Parathyroid adenoma (tissue), 2 donors: ENCODE data around the gene FBXW4.

Source experiments
- H2AFZ ChIP-seq: fragments of 300-600 bp; sonication (generic); one replicate; pipeline ENCODE4 v1.7.0; 2017; ENCODE audit warnings: antibody characterized with exemption, mild to moderate bottlenecking
- H3K27ac ChIP-seq: fragments of 300-600 bp; sonication (generic); one replicate; pipeline ENCODE4 v1.7.0; 2017
- H3K27me3 ChIP-seq: fragments of 300-600 bp; sonication (generic); one replicate; pipeline ENCODE4 v1.7.0; 2017; ENCODE audit warnings: low read length; ENCODE audit not compliant: control insufficient read depth, insufficient read depth
- H3K36me3 ChIP-seq: fragments of 300-600 bp; sonication (generic); one replicate; pipeline ENCODE4 v1.7.0; 2017; ENCODE audit warnings: low read length; ENCODE audit not compliant: control insufficient read depth, insufficient read depth
- H3K4me1 ChIP-seq: fragments of 300-600 bp; sonication (generic); one replicate; pipeline ENCODE4 v1.7.0; 2017; ENCODE audit warnings: control low read depth
- H3K4me2 ChIP-seq: fragments of 300-600 bp; sonication (generic); one replicate; pipeline ENCODE4 v1.7.0; 2017; ENCODE audit warnings: low read length
- H3K4me3 ChIP-seq: fragments of 300-600 bp; sonication (generic); one replicate; pipeline ENCODE4 v1.7.0; 2017; ENCODE audit warnings: low read depth, low read length
- H3K79me2 ChIP-seq: fragments of 300-600 bp; sonication (generic); one replicate; pipeline ENCODE4 v1.7.0; 2017; ENCODE audit warnings: control low read depth
- H3K9ac ChIP-seq: fragments of 300-600 bp; sonication (generic); one replicate; pipeline ENCODE4 v1.7.0; 2017; ENCODE audit warnings: mild to moderate bottlenecking
- H3K9me3 ChIP-seq: fragments of 300-600 bp; sonication (generic); one replicate; pipeline ENCODE4 v1.7.0; 2017; ENCODE audit warnings: low read length; ENCODE audit not compliant: control insufficient read depth
- TF ChIP-seq, protein P1 (sequence below): fragments of 300-600 bp; sonication (generic); IDR thresholded peaks from one replicate; pipeline ENCODE4 v1.7.0; 2017; ENCODE audit warnings: antibody characterized with exemption, mild to moderate bottlenecking
- donor health status: primary hyperparathyroidism.

The FBXW4 gene

DNA sequence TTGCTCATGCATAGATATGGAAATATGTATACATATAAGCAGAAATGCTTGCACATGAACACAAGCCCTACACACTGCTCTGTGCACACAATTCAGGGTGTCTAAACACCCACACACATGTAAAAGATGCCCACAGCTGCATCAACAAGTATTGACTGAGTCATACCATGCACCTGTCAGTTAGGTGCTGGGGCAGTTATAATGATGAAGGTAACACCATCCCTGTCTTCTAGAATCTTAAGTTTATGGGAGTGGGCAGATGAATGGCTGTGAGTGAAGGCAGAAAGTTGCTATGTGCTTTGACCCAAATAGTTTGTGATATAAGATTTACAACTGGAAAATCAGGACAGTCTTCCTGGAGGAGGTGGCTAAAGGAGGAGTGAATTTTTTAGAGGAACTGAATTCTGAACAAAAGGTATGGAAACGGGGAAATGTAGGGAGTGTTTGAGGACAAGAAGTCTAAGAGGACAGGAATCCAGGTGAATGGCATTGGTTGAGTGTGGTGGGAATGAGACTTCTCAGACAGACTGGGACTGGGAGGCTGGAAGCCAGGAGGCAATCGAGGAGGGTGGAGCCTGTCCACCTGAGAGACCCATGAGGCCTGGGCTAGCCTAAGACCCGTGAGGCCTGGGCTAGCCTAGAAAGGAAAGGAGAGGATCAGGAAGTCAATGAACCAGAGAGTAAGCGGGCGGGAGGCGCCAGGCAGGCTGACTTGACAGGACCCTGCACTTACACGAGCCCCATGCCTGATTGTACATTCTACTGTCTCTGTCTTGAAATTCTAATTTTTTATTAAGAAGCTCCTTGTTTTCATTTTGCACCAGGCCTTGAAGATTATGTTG is 127.6 kb downstream of the FBXW4 start:
- Histone ChIP-seq H3K4me2 (no peak overlapping the region), H3K27me3 (peaks cover 15% of the 10 kb centered on the region), H3K36me3 (no peaks in the 10 kb centered on the region), H3K4me3 (no peak overlapping the region), H3K27ac (no peak overlapping the region), H3K79me2 (no peaks in the 10 kb centered on the region), H2AFZ (no peak overlapping the region), H3K4me1 (peaks cover 14% of the 10 kb centered on the region), H3K9me3 (no peaks in the 10 kb centered on the region), H3K9ac (no peak overlapping the region)
- TF ChIP-seq, protein P1, sequence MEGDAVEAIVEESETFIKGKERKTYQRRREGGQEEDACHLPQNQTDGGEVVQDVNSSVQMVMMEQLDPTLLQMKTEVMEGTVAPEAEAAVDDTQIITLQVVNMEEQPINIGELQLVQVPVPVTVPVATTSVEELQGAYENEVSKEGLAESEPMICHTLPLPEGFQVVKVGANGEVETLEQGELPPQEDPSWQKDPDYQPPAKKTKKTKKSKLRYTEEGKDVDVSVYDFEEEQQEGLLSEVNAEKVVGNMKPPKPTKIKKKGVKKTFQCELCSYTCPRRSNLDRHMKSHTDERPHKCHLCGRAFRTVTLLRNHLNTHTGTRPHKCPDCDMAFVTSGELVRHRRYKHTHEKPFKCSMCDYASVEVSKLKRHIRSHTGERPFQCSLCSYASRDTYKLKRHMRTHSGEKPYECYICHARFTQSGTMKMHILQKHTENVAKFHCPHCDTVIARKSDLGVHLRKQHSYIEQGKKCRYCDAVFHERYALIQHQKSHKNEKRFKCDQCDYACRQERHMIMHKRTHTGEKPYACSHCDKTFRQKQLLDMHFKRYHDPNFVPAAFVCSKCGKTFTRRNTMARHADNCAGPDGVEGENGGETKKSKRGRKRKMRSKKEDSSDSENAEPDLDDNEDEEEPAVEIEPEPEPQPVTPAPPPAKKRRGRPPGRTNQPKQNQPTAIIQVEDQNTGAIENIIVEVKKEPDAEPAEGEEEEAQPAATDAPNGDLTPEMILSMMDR, result no peak

DNA sequence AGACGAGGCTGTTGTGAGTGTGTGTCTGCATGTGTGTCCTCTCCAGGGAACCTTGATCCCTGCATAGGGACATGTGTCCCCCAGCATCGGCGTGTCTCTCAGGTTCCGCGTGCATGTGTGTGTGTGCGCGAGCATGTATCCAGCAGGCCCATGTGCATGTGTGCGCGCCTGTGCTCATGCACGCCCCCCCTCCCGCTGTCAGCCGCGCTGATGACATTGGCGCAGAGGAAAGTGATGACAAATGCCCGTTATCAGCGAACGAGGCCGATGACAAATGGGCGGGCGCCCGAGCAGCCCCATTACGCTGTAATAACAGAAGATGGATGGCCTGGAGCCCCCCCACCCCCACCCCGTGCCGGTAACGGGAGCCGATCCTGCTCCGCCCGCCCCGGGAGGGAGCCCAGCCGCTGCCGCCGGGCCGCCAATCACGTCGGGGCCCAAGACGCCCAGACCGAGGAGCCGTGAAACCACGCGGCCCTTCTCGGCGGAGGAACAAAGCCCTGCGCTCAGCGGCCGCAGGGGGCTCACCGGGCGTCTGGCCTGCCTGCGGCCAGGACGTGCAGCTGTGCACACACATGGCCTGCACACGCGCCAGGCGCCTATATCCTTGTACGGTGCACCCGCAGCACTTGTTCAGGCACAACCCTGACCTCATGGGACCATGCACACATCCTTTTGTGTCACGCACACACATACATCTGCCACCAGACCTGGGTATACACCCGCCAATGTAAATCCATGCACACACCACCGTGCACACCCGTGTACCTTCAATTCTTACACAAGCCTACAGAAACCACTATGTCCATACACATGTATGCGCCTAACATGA is 128.4 kb downstream of the FBXW4 start:
- H3K9ac ChIP-seq, result no peak overlapping the region
- H3K36me3 ChIP-seq, result no peaks in the 10 kb centered on the region
- no peak overlapping the region for H3K27ac ChIP-seq
- no peak overlapping the region for H3K4me3 ChIP-seq
- H3K9me3 ChIP-seq, result no peaks in the 10 kb centered on the region
- peak overlapping the region; percentile 36 for H3K4me2 ChIP-seq
- peak overlapping the region; percentile 48 for H2AFZ ChIP-seq
- no peaks in the 10 kb centered on the region for H3K79me2 ChIP-seq
- H3K27me3 ChIP-seq, result peaks cover 15% of the 10 kb centered on the region
- H3K4me1 ChIP-seq, result peaks cover 14% of the 10 kb centered on the region
- TF ChIP-seq, protein P1, result no peak

- no peak overlapping the region for H3K9ac ChIP-seq
Measured at GRCh38 chr10:101565936-101566332, 129.0 kb downstream of the FBXW4 start.

GRCh38 chr10:101565370-101565900 is 129.5 kb downstream of the FBXW4 start:
- Histone ChIP-seq H3K9ac (no peak overlapping the region), H3K9me3 (no peaks in the 10 kb centered on the region), H3K36me3 (no peaks in the 10 kb centered on the region), H3K4me1 (peaks cover 6% of the 10 kb centered on the region), H3K79me2 (no peaks in the 10 kb centered on the region), H2AFZ (no peak overlapping the region), H3K27me3 (peaks cover 15% of the 10 kb centered on the region), H3K4me3 (no peak overlapping the region), H3K4me2 (no peak overlapping the region), H3K27ac (no peak overlapping the region)
- TF ChIP-seq, protein P1, result no peak

More at GRCh38 chr10:101565936-101566332, 129.0 kb downstream of the FBXW4 start:
- Histone ChIP-seq H2AFZ (no peak overlapping the region), H3K27ac (no peak overlapping the region), H3K4me1 (peaks cover 11% of the 10 kb centered on the region), H3K36me3 (no peaks in the 10 kb centered on the region), H3K4me3 (no peak overlapping the region), H3K79me2 (no peaks in the 10 kb centered on the region), H3K27me3 (peaks cover 15% of the 10 kb centered on the region), H3K9me3 (no peaks in the 10 kb centered on the region), H3K4me2 (no peak overlapping the region)
- TF ChIP-seq, protein P1, result no peak
